PFSK-1 (cell line): ENCODE measurements around the gene MXI1.

Experiments used
- FOXP2 ChIP-seq: optimal IDR thresholded peaks from 2 replicates; pipeline ENCODE3; 2011; ENCODE audit warnings: borderline replicate concordance, control low read depth, inconsistent platforms; ENCODE audit not compliant: insufficient read depth; ENCODE audit errors: extremely low read length, extremely low read depth
- POLR2AphosphoS5 ChIP-seq: IDR thresholded peaks from 2 replicates; pipeline ENCODE4 v1.6.1; 2012; ENCODE audit warnings: low read depth, mild to moderate bottlenecking, control low read depth, low read length, moderate library complexity
- SIN3A ChIP-seq: IDR thresholded peaks from 2 replicates; pipeline ENCODE4 v1.6.1; 2012; ENCODE audit warnings: mild to moderate bottlenecking, low read length, moderate library complexity, borderline replicate concordance; ENCODE audit not compliant: insufficient read depth
- TAF1 ChIP-seq: IDR thresholded peaks from 2 replicates; pipeline ENCODE4 v1.6.1; 2012; ENCODE audit warnings: low read length, control low read depth, borderline replicate concordance; ENCODE audit not compliant: insufficient read depth
- TF ChIP-seq, protein P1 (sequence below), 2 experiments: IDR thresholded peaks; 2 replicates each; pipeline versions ENCODE4 v1.6.1 to v1.8.0; 2011 to 2012; ENCODE audit warnings: low read depth in 2 of 2, low read length in 2 of 2, control low read depth in 1 of 2, inconsistent platforms in 1 of 2, mild to moderate bottlenecking in 1 of 2, moderate library complexity in 1 of 2; ENCODE audit not compliant: insufficient read depth in 1 of 2

MXI1 gene

DNA sequence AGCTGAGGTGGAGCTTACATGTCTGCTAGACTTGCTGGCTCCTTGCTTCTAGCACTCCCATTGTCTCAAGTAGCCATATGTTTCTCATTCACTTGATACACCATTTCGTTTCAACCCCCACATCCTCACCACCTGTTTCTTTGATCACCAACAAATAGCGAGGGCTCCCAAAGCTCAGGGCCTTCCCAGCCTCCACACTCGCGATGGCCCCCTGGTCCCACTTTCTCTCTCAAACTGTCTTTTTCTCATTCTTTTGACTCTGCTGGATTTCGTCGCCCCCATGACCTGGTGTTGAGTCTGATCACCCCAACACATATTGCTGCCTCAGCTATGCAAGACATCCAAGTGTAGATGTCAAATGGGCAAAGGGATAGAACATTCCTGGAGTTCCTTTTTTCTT, 123.3 kb downstream of the MXI1 start:
- TF ChIP-seq FOXP2 (no peak), SIN3A (no peak)

DNA sequence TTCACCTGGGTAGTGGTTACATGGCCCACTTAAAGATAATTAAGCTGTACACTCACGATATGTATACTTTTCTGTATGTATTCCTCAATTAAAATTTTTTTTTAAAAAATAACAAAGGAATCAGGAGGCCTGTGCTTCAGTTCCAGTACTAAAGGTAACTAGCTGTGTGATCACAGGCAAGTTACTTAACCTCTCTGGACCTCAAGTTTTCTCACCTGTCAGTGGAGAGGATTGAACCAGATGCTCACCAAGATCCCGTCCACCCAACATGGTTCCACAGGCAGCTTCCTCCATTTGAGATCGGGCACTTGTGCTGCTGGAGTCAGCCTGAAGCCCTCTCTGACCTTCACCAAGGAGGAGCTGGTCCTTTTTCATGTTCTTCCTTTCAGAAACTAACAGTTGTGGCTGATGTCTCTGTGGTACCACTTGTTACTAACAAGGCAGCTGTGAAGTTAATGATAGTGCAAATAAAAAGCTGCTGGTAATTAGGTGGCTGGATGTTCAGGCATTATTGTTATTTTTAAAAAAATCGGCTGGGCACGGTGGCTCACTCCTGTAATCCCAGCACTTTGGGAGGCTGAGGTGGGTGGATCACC, 126.8 kb downstream of the MXI1 start:
- TF ChIP-seq FOXP2 (no peak), TAF1 (no peak)

DNA sequence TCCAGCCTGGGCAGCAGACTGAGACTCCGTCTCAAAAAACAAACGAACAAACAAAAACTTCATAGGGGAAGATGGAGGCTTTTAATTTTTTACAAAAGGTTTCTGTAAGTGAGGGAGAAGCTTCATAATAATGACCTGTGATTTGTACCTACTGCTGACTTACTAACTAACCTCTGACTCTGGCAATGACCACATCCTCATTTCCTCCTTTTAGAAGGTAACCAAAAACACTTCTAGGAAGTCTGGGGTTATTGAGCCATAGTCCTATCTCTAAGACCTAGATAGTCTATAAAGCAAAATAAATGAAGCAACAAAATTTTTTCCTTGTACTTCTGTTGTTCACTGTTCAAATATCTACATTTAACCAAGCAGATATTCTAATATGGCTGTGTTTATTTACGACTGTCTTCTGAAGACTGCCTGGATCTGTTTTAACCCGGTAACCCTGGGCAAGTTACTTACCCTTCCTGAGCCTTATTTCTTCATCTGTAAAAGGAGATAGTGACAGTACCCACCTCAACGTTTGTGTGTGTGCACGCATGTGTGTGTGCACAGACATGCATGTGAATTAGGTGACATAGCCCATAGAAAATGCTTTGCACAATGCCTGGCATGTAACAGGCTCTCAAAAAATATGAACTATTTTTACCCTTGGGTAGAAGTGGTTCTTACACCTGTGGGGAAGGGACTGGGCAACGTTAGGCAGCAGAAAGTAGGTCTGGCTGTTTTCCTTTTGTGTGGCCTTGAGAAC, 128.1 kb downstream of the MXI1 start:
- TF ChIP-seq FOXP2 (no peak), POLR2AphosphoS5 (no peak), SIN3A (no peak), TAF1 (no peak)
- TF ChIP-seq, protein P1, sequence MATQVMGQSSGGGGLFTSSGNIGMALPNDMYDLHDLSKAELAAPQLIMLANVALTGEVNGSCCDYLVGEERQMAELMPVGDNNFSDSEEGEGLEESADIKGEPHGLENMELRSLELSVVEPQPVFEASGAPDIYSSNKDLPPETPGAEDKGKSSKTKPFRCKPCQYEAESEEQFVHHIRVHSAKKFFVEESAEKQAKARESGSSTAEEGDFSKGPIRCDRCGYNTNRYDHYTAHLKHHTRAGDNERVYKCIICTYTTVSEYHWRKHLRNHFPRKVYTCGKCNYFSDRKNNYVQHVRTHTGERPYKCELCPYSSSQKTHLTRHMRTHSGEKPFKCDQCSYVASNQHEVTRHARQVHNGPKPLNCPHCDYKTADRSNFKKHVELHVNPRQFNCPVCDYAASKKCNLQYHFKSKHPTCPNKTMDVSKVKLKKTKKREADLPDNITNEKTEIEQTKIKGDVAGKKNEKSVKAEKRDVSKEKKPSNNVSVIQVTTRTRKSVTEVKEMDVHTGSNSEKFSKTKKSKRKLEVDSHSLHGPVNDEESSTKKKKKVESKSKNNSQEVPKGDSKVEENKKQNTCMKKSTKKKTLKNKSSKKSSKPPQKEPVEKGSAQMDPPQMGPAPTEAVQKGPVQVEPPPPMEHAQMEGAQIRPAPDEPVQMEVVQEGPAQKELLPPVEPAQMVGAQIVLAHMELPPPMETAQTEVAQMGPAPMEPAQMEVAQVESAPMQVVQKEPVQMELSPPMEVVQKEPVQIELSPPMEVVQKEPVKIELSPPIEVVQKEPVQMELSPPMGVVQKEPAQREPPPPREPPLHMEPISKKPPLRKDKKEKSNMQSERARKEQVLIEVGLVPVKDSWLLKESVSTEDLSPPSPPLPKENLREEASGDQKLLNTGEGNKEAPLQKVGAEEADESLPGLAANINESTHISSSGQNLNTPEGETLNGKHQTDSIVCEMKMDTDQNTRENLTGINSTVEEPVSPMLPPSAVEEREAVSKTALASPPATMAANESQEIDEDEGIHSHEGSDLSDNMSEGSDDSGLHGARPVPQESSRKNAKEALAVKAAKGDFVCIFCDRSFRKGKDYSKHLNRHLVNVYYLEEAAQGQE (IDR thresholded peaks at IDR 0.05; ENCODE audit: insufficient read depth in 1 of 2, low read depth in 2 of 2, low read length in 2 of 2) = no peak

DNA sequence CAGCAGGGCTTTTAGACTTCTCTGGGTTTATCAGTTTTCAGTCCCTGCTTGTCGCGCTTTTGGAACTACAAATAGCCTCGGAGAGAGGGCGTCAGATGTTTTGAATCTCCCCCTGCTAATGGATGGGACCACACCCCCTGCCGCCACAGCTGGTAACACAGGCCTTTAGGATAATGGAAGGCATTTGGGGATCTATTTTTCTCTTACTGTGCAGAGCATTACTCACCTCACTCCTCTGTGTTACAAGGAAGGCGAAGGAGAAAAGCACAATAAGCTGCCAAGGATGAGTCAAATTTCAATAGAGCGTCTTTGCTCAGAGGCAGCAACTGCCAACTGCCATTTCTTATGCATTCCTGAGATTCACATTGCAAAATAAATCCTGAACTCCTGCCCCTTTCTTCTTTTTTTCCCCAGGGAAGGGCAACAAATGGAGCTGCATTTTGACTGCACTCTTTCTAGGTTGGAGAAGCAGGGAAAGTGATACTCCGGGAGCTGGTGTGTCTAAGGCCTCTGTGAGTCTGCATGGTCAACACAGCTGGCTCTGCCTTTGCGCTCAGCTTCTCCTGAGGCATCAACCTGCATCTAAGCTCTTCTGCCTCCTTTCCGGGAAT, 128.8 kb downstream of the MXI1 start:
- TF ChIP-seq, protein P1 (IDR thresholded peaks at IDR 0.05; ENCODE audit: insufficient read depth in 1 of 2, low read depth in 2 of 2, low read length in 2 of 2) = no peak
- no peak for TF ChIP-seq FOXP2
- TF ChIP-seq POLR2AphosphoS5 = no peak
- no peak for TF ChIP-seq TAF1
- no peak for TF ChIP-seq SIN3A
